H1 (cell line): ENCODE measurements around the gene TLCD2. TPM values are rescaled to one million over a fixed set of nuclear protein-coding genes. Genes with fewer than 3 reads are reported as not detected.

Experiments
- ATF2 ChIP-seq: IDR thresholded peaks from 2 replicates; pipeline ENCODE4 v1.6.1; 2012; ENCODE audit warnings: low read length, inconsistent platforms
- CEBPB ChIP-seq: IDR thresholded peaks from 2 replicates; pipeline ENCODE4 v1.6.1; 2012; ENCODE audit warnings: low read depth, low read length
- CHD2 ChIP-seq: IDR thresholded peaks from 2 replicates; pipeline ENCODE4 v1.6.1; 2012; ENCODE audit warnings: low read length, improper control_type of control experiment
- CREB1 ChIP-seq: IDR thresholded peaks from 2 replicates; pipeline ENCODE4 v1.6.1; 2012; ENCODE audit warnings: inconsistent platforms
- EGR1 ChIP-seq: IDR thresholded peaks from 2 replicates; pipeline ENCODE4 v1.6.1; 2011; ENCODE audit warnings: low read depth, low read length, borderline replicate concordance
- EP300 ChIP-seq, 2 experiments: IDR thresholded peaks; 1 replicate in 1 of 2; 2 replicates in 1 of 2; pipeline ENCODE4 v1.6.1; 2011 to 2012; ENCODE audit warnings: low read depth in 2 of 2, low read length in 2 of 2, mild to moderate bottlenecking in 2 of 2, borderline replicate concordance in 1 of 2, inconsistent platforms in 1 of 2, moderate library complexity in 1 of 2
- GABPA ChIP-seq: IDR thresholded peaks from 2 replicates; pipeline ENCODE4 v1.6.1; 2011; ENCODE audit warnings: mild to moderate bottlenecking, low read length, moderate library complexity, borderline replicate concordance; ENCODE audit not compliant: insufficient read depth
- HDAC6 ChIP-seq: IDR thresholded peaks from one replicate; pipeline ENCODE4 v1.7.1; 2012; ENCODE audit warnings: low read depth, mild to moderate bottlenecking, inconsistent platforms, low read length, moderate library complexity
- JUND ChIP-seq: IDR thresholded peaks from 2 replicates; pipeline ENCODE4 v1.6.1; 2011; ENCODE audit warnings: mild to moderate bottlenecking, improper control_type of control experiment, low read length
- KDM5A ChIP-seq: fragments of 200-600 bp; IDR thresholded peaks from 2 replicates; pipeline ENCODE4 v1.7.1; 2012; ENCODE audit warnings: mild to moderate bottlenecking, low read length, inconsistent platforms, mixed read lengths
- NANOG ChIP-seq: IDR thresholded peaks from 2 replicates; pipeline ENCODE4 v1.6.1; 2011; ENCODE audit warnings: low read length, low read depth, mild to moderate bottlenecking, inconsistent platforms; ENCODE audit not compliant: insufficient read depth, poor library complexity, severe bottlenecking
- PHF8 ChIP-seq: fragments of 200-600 bp; sonication (generic); conservative IDR thresholded peaks from 2 replicates; pipeline ENCODE4 v1.7.1; 2012; ENCODE audit warnings: low read depth, mild to moderate bottlenecking, inconsistent platforms, low read length, moderate library complexity
- RFX5 ChIP-seq: IDR thresholded peaks from 2 replicates; pipeline ENCODE4 v1.6.1; 2011; ENCODE audit warnings: low read depth, low read length, improper control_type of control experiment, borderline replicate concordance
- SIRT6 ChIP-seq: IDR thresholded peaks from one replicate; pipeline ENCODE4 v1.7.1; 2012; ENCODE audit warnings: low read length, inconsistent platforms
- SP2 ChIP-seq: IDR thresholded peaks from 2 replicates; pipeline ENCODE4 v1.6.1; 2012; ENCODE audit warnings: mild to moderate bottlenecking, low read length, inconsistent platforms
- SRF ChIP-seq: IDR thresholded peaks from 2 replicates; pipeline ENCODE4 v1.6.1; 2011; ENCODE audit warnings: mild to moderate bottlenecking, low read depth, low read length, moderate library complexity
- TAF7 ChIP-seq: optimal IDR thresholded peaks from 2 replicates; pipeline ENCODE3; 2011; ENCODE audit warnings: low read depth, mild to moderate bottlenecking, inconsistent platforms, low read length, moderate library complexity, borderline replicate concordance
- TCF12 ChIP-seq: IDR thresholded peaks from 2 replicates; pipeline ENCODE4 v1.6.1; 2011; ENCODE audit warnings: low read depth, mild to moderate bottlenecking, low read length
- TEAD4 ChIP-seq: IDR thresholded peaks from 2 replicates; pipeline ENCODE4 v1.6.1; 2012; ENCODE audit warnings: low read depth, low read length, inconsistent platforms, mixed read lengths
- YY1 ChIP-seq: IDR thresholded peaks from 2 replicates; pipeline ENCODE4 v1.6.1; 2011; ENCODE audit warnings: low read depth, mild to moderate bottlenecking, low read length
- ZNF274 ChIP-seq: IDR thresholded peaks from 2 replicates; pipeline ENCODE4 v1.7.0; 2012; ENCODE audit warnings: low read length, borderline replicate concordance; ENCODE audit errors: extremely low read depth
- polyA plus RNA-seq, 7 experiments: library from polyadenylated mRNA; depleted of rRNA in 3 of 7; stranded (reverse) in 5 of 7; unstranded in 2 of 7; fragments of >200 nt in 5 of 7; fragments of 200-250 nt in 2 of 7; gene quantifications; 1 replicate in 5 of 7; 2 replicates in 1 of 7; 4 replicates in 1 of 7; pipeline versions ENCODE4 v1.2.1 to v1.2.3, GENCODE V29; 2011 to 2013; ENCODE audit warnings: missing spikeins in 2 of 7, mixed read lengths in 2 of 7
- total RNA-seq: library from RNA; stranded (reverse); fragmentation: NEBNext Ultra II Directional; extraction: Animal tissue kit (Norgen Biotek cat#: 25700); gene quantifications from 2 replicates; pipeline ENCODE4 v1.2.1, GENCODE V29; 2021

TLCD2 gene
- total and polyA plus RNA-seq, 2 of the 8 experiments (the other 6 are each of a cell fraction or from before 2014, with no cell fraction given) = 0.47 to 1.4 TPM

GRCh38 chr17:1684378-1685189 is 25.6 kb downstream of the TLCD2 start, which contains the start of gene PRPF8 (continued):
- TF ChIP-seq CREB1 (peak; percentile 26; the same call in 1 of the 2 replicates), RFX5 (no peak), ZNF274 (no peak), TEAD4 (no peak), CEBPB (no peak), KDM5A (no peak), EP300 (IDR thresholded peaks at IDR 0.05; ENCODE audit: borderline replicate concordance in 1 of 2, low read depth in 2 of 2, low read length in 2 of 2) (no peak), JUND (no peak), TCF12 (no peak), SRF (no peak), ATF2 (no peak), NANOG (no peak), TAF7 (peak; percentile 57), PHF8 (peak; percentile 88), SP2 (peak; percentile 62), GABPA (no peak), YY1 (peak; percentile 96), CHD2 (peak; percentile 78), SIRT6 (no peak), EGR1 (no peak), HDAC6 (no peak)
